Effector CD4-positive, alpha-beta T cell (primary cell): ENCODE results near the gene MTERF4.

Source experiments
- DNase-seq: peaks from one replicate; pipeline ENCODE4 v3.0.0-alpha.2; 2020

The MTERF4 gene

GRCh38 chr2:241047253-241048010 is 54.7 kb downstream of the MTERF4 start:
- DNase-seq, result no peak
